Umbilical cord (tissue), 2 donors: ENCODE data around the gene DGLUCY. TPM values are rescaled to one million over a fixed set of nuclear protein-coding genes. Genes with fewer than 3 reads are reported as not detected.
A peak's percentile ranks its signal among the peaks of the same experiment; 100 is the strongest.
"Not testable (repeated sequence)": the region's sequence is repeated elsewhere in the genome, so short reads cannot be mapped to it uniquely, and the experiment has no call there.

Experiments
- DNase-seq: peaks from one replicate; pipeline ENCODE4 v3.0.0-alpha.2; 2015; ENCODE audit warnings: low spot score
- total RNA-seq: library from RNA; depleted of rRNA; stranded (reverse); fragments of >200 nt; gene quantifications from one replicate; pipeline ENCODE4 v1.2.3, GENCODE V29; 2014; ENCODE audit warnings: low replicate concordance; ENCODE audit not compliant: insufficient read depth

Gene DGLUCY
- total RNA-seq, 1 donor from 2014 or later = 12.8 TPM

DNA sequence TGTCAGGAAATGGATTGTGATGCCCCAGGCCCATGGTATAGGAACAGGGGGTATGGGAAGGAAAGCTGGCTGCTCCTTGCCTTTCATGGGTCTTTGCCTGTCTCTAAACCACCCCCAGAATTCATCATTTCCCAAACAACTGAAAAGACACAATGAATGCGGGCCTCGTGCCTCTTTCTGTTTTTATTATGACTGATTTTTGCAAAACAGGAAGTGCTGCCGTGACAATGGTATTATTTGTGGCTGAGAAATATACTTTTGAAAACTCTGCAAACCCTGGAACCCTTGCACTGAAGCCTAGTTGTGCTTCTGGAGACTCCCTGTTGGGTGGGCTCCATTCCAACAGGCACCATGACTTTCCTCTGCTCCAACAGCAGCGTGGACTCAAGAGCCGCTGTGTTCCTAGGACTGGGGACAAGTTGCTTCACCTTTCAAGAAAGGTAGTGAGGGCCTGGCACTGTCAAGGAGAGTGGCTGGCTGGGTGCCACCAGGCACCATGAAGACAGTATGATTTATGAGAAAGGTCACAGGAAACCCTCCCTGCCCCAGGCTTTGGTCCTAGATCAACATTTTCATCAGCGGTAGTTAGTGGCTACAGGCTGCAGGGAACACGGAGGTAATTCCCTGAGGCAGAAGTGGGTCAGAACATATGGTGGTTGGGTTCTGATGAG lies 4.8 kb upstream of the DGLUCY start:
- DNase-seq = peak; percentile 24

DNA sequence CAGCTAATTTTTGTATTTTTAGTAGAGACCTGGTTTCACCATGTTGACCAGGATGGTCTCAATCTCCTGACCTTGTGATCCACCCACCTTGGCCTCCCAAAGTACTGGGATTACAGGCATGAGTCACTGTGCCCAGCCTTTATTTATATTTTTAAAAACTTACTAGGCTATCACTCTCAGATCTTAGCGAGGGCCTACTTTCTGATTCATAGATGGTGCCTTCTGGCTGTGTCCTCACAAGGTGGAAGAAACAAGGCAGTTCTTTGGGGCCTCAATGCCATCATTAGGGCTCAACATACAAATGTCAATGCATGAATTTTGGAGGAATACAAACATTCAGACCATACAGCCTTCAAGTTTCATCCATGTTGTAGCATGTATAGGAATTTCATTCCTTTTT lies 2.4 kb upstream of the DGLUCY start:
- DNase-seq = no peak

- DNase-seq = no peak
Measured at GRCh38 chr14:91112194-91112593, 1.7 kb upstream of the DGLUCY start.

DNA sequence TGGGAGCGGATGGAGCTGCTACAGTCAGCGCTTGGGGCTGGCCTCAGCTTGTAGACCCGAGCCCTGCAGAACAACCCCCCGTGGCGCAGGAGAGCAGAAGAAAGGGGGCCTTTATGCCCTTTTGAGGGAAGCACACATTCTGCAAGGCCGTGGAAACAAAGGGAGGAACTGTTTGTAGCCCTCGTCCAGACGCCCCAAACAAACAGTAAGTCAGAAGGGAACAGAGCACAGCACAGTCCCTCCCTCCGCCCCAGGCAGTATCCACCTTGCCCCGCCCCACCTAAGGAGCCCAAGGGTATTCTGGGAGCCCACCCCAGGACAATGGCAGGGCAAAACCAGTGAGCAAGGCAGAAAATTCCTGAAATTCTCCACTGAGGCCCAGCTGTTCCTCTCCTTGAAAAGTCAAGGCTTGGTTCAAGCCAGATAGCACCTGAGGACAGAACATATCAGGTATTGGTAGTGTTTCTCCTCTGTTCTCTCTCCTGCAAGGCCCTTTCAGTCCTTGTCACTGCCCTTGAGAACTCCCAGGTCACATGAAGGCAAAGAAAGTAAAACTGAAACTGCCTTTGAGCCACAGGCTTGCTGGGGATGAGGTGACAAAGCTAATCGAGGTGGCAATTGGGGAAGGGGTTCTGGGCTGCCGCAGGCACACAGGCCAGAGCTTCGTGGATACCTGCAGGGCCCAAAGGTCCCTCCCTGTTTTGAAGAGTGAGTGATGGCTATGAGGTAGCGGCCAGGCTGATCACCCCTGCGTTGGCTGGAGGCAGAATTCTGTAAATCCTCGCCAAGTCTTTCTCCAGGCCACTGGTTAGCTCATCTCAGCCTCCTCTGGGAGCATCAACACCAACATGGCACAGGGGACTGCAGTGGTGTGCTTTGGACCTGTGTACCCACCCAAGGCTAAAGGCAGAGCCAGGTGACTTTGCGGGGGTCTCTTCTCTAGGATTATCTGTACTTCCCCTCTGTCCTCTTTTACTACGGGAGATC lies 499 bp downstream of the DGLUCY start:
- DNase-seq = peak; percentile 61

DNA sequence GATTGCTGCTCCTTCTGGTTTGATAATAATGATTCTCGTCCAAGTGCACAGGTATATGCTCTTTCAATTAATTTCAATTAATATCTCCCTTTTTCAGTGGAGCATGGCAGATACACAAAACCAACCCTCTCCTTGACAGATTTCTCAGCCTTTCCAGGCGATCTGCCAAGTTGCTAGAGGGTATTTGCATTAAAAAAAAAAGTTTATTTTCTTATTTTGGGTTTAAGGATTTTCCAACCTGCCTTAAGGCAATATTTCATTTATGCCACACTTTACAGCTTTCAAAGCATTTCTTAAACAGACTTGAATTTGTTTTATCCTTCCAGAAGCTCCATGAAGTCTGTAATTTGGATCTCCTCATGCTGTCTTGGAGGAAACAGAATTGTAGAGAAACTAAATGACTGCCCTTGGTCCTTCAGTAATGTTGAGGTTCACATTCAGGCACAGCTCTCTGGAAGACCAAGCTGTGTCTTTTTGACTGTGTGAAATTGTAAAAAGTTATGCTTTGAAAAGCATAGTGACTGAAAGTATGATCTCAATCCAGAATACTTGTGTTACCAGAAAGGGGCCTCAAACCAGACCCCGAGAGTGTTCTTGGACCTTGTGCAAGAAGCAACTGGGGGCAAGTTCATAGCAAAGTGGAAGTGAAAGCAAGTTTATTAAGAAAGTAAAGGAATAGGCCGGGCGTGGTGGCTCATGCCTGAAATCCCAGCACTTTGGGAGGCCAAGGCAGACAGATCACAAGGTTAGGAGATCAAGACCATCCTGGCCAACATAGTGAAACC lies 2.3 kb downstream of the DGLUCY start:
- peak; percentile 55 for DNase-seq

- no peak for DNase-seq
Measured at GRCh38 chr14:91116913-91117588, 3.2 kb downstream of the DGLUCY start.

DNA sequence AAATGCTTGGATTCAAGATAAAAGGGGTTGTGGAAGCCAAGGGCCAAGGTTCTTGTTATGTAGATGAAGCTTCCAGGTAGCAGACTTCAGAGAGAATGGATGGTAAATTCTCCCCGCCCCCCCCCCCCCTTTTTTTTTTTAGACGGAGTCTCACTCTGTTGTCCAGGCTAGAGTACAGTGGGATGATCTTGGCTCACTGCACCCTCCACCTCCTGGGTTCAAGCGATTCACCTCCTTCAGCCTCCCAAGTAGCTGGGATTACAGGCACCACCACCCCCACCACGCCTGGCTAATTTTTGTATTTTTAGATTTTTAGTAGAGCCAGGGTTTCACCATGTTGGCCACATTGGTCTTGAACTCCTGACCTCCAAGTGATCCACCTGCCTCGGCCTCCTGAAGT lies 4.1 kb downstream of the DGLUCY start:
- DNase-seq = no peak

DNA sequence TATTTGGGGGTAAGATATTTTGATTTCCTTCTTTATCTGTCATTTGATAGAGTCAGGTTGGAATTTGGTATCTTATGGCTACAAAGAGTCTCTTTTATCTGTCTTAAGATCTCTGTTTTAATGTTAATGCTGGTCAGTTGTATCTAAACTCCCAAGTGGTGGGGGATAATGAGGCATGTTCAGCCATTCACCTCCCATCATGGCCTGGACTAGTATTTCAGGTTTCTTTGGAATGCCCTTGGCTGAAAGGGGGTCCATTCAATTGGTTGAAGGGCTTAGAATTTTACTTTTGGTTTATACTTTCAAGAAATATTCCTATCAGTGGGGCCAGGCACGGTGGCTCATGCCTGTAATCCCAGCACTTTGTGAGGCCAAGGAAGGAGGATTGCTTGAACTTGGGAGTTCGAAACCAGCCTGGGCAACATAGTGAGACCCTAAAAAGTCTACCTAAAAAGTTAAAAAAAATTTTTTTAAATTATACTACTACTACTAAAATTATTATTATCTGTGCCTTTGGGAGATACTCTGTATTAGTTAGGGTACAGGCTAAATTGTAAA lies 4.7 kb downstream of the DGLUCY start:
- no peak for DNase-seq

- no peak for DNase-seq
Measured at GRCh38 chr14:91119556-91120311, 5.9 kb downstream of the DGLUCY start.

GRCh38 chr14:91123201-91123600 lies 9.3 kb downstream of the DGLUCY start:
- DNase-seq = peak; percentile 29

- DNase-seq = not testable (repeated sequence)
Measured at GRCh38 chr14:91124406-91125270, 10.8 kb downstream of the DGLUCY start.

DNA sequence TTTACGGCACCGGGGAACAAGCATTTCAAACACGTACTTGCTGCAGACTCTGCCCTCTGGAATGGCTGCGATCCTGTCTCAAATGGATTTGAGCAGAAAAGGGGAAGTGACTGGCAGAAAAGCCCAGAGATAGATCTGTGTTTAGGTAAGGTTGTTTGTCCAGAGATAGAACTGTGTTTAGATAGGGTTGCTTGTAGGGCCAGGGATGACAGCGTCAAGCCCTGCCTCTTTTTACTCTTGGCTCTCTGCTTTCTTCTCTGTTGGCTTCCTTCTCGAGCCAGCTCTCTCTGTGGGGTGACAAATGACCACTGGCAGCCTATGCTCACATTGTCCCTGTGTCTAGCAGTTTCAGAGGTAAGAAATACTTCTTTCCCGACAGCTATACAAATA lies 11.4 kb downstream of the DGLUCY start:
- no peak for DNase-seq

GRCh38 chr14:91125801-91126200 lies 11.9 kb downstream of the DGLUCY start:
- no peak for DNase-seq

- DNase-seq = no peak
Measured at GRCh38 chr14:91126761-91127160, 12.9 kb downstream of the DGLUCY start.

DNA sequence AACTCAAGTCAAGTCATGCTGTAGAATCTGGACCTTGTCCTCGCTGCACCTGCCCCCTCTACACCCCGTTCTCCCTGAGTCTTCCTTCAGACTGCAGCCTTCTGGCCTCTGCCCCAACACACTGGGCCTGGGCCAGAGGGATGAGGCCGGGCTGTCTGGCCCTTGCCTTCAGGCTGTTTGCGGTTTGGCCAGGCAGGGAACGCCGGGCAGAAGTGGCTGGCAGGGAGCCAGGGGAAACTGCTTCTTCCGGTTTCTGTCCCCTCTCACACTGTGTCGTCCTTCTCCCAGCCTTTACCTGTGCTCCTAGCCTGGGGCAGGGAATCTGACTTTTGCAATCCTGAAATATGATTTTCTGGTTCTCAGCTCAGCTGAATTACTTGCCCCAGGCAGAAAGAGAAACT lies 13.5 kb downstream of the DGLUCY start:
- peak; percentile 71 for DNase-seq

DNA sequence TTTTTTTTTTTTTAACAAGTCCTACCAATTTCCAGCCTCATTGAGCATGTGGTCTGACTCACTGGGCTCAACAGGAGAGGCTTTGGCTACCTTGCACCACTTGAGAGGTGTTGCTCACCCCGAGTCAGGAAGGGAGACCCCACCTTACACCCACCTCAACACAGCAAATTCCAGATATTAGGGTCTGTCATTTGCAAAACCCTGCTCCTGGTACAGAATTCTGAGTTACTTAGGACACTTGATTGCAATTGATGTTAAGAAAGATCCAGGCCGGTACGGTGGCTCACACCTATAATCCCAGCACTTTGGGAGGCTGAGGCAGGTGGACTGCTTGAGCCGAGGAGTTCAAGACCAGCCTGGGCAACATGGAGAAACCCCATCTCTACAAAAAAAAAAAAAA lies 14.1 kb downstream of the DGLUCY start:
- DNase-seq = no peak

DNA sequence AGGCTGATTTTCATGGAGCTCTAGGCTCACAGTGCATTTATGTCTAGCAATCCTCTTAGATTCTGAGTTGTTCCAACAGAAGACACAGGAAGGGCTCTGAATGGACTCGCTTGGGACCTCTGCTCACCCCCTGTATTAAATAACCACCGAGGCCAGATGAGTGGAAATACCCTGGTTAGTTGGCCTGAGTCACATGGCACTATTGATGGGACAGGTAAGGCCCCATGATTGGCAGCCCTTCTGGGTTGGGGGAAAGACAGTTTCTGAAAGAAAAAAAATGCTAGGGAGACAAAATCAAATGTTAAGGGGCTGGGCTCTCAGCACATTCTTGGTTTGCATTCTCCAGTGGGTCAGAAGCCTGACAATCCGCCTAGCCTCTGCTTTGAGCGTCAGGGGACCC lies 14.8 kb downstream of the DGLUCY start:
- no peak for DNase-seq

- DNase-seq = peak; percentile 25
Measured at GRCh38 chr14:91129261-91129660, 15.4 kb downstream of the DGLUCY start.

DNA sequence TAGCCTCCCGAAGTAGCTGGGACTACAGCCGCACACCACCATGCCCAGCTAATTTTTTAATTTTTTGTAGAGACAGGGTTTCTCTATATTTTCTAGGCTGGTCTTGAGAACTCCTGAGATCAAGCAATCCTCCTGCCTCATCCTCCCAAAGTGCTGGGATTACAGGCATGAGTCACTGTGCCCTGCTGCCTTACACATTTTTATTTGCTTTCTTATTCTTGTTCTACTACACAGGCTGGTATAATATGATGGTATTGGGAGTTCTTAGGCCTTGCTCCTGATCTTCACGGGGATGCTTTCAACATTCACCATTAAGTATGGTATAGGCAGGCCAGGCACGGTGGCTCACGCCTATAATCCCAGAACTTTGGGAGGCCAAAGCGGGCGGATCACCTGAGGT lies 21.2 kb downstream of the DGLUCY start:
- DNase-seq = peak; percentile 47
